Ishikawa (cell line): ENCODE results near the gene RPL9.

ENCODE experiments used
- CEBPB ChIP-seq: IDR thresholded peaks from 2 replicates; pipeline ENCODE4 v1.6.1; 2012
- CREB1 ChIP-seq: IDR thresholded peaks from 2 replicates; pipeline ENCODE4 v1.6.1; 2012; ENCODE audit warnings: low read depth
- EGR1 ChIP-seq: IDR thresholded peaks from 2 replicates; pipeline ENCODE4 v1.6.1; 2012
- EP300 ChIP-seq: IDR thresholded peaks from 2 replicates; pipeline ENCODE4 v1.6.1; 2012; ENCODE audit warnings: borderline replicate concordance
- FOXM1 ChIP-seq: IDR thresholded peaks from 2 replicates; pipeline ENCODE4 v1.6.1; 2012; ENCODE audit warnings: low read depth, borderline replicate concordance
- MAX ChIP-seq: IDR thresholded peaks from 2 replicates; pipeline ENCODE4 v1.6.1; 2012
- NFIC ChIP-seq: IDR thresholded peaks from 2 replicates; pipeline ENCODE4 v1.6.1; 2012
- RAD21 ChIP-seq: IDR thresholded peaks from 2 replicates; pipeline ENCODE4 v1.6.1; 2012; ENCODE audit warnings: low read depth
- REST ChIP-seq: IDR thresholded peaks from 2 replicates; pipeline ENCODE4 v1.6.1; 2012; ENCODE audit warnings: low read depth, mild to moderate bottlenecking
- TAF1 ChIP-seq: IDR thresholded peaks from 2 replicates; pipeline ENCODE4 v1.6.1; 2012; ENCODE audit warnings: low read depth, mild to moderate bottlenecking
- TCF12 ChIP-seq: IDR thresholded peaks from 2 replicates; pipeline ENCODE4 v1.6.1; 2012; ENCODE audit warnings: low read depth
- TEAD4 ChIP-seq: IDR thresholded peaks from 2 replicates; pipeline ENCODE4 v1.6.1; 2012
- USF1 ChIP-seq: IDR thresholded peaks from 2 replicates; pipeline ENCODE4 v1.6.1; 2012
- YY1 ChIP-seq: IDR thresholded peaks from 2 replicates; pipeline ENCODE4 v1.6.1; 2012; ENCODE audit warnings: low read depth
- ZBTB7A ChIP-seq: IDR thresholded peaks from 2 replicates; pipeline ENCODE4 v1.6.1; 2012; ENCODE audit warnings: low read depth

Gene RPL9

GRCh38 chr4:39469429-39470077 is 10.8 kb upstream of the RPL9 start:
- no peak for TF ChIP-seq FOXM1
- no peak for TF ChIP-seq USF1
- peak; percentile 47 for TF ChIP-seq TEAD4
- TF ChIP-seq NFIC, result no peak
- no peak for TF ChIP-seq REST
- TF ChIP-seq TCF12, result no peak
- 0 out of 2 replicates have a peak, but pooled peaks have one; percentile 44 for TF ChIP-seq MAX
- TF ChIP-seq YY1, result no peak
- TF ChIP-seq ZBTB7A, result no peak
- TF ChIP-seq EP300, result no peak
- TF ChIP-seq CEBPB, result no peak
- no peak for TF ChIP-seq EGR1
- TF ChIP-seq CREB1, result no peak
- peak; percentile 86 for TF ChIP-seq RAD21
- TF ChIP-seq TAF1, result no peak

- TF ChIP-seq YY1 (no peak), MAX (no peak), FOXM1 (no peak), TEAD4 (no peak), CEBPB (no peak), TCF12 (no peak), USF1 (no peak), EGR1 (no peak), TAF1 (no peak), REST (no peak), RAD21 (no peak), EP300 (no peak), NFIC (no peak), CREB1 (no peak), ZBTB7A (no peak)
Measured at GRCh38 chr4:39467464-39467863, 8.7 kb upstream of the RPL9 start.

GRCh38 chr4:39466747-39467146 is 8.0 kb upstream of the RPL9 start:
- TF ChIP-seq USF1, result no peak
- no peak for TF ChIP-seq CEBPB

- TF ChIP-seq USF1 (no peak), CREB1 (no peak), TCF12 (no peak), TAF1 (no peak), EP300 (no peak), NFIC (no peak), YY1 (no peak), ZBTB7A (no peak), TEAD4 (no peak), FOXM1 (no peak), REST (no peak), MAX (no peak), RAD21 (no peak), CEBPB (no peak), EGR1 (no peak)
Measured at GRCh38 chr4:39464886-39465501, 6.3 kb upstream of the RPL9 start.
